Thyroid gland (tissue), 4 donors: ENCODE data around the gene GPC1. TPM values are rescaled to one million over a fixed set of nuclear protein-coding genes. Genes with fewer than 3 reads are reported as not detected.

Experiments
- DNase-seq, 2 donors: peaks; one replicate each; pipeline ENCODE4 v3.0.0-alpha.2; 2019
- H3K27ac ChIP-seq, 3 donors: fragments of 200-600 bp; sonication (generic); 1 replicate in 2 of 3; 2 replicates in 1 of 3; pipeline ENCODE4 v1.5.1; 2016 to 2019; ENCODE audit warnings: mild to moderate bottlenecking in 1 of 3, moderate library complexity in 1 of 3
- H3K27me3 ChIP-seq: fragments of 200-600 bp; sonication (generic); one replicate; pipeline ENCODE4 v1.5.1; 2019
- H3K36me3 ChIP-seq, 2 donors: fragments of 200-600 bp; sonication (generic); one replicate each; pipeline ENCODE4 v1.5.1; 2016 to 2019
- H3K4me1 ChIP-seq, 2 donors: fragments of 200-600 bp; sonication (generic); one replicate each; pipeline ENCODE4 v1.5.1; 2017 to 2019
- H3K4me3 ChIP-seq, 3 donors: fragments of 200-600 bp; sonication (generic); replicated peaks in 1 of 3; 1 replicate in 2 of 3; 2 replicates in 1 of 3; pipeline ENCODE4 v1.5.1; 2016; ENCODE audit warnings: mild to moderate bottlenecking in 1 of 3
- H3K9me3 ChIP-seq: fragments of 200-600 bp; sonication (generic); one replicate; pipeline ENCODE4 v1.5.1; 2017
- POLR2A ChIP-seq, 2 donors: fragments of 450-650 bp; IDR thresholded peaks; one replicate each; pipeline ENCODE4 v1.6.1; 2017; ENCODE audit warnings: antibody characterized with exemption in 2 of 2, mild to moderate bottlenecking in 2 of 2, moderate library complexity in 1 of 2
- WGBS, 2 donors: methylation state at CpG; one replicate each; pipeline ENCODE4 v1.1.5; 2017; 5-methylcytosine and 5-hydroxymethylcytosine counted together
- intact Hi-C: fragments of 100-400 bp; cut with DNase I; formaldehyde crosslinking; loops from one replicate; pipeline ENCODE4 v1.15.1; 2023
- microRNA counts, 2 donors: library from miRNA; unstranded; fragments of <30 nt; microRNA quantifications; one replicate each; lab custom pipeline; 2016 to 2017
- microRNA-seq: library from miRNA; unstranded; fragments of <30 nt; microRNA quantifications from one replicate; pipeline ENCODE4, GENCODE V29; 2016
- small RNA-seq: library from RNA; depleted of rRNA; stranded (forward); fragments of <200 nt; gene quantifications from one replicate; pipeline ENCODE3, GENCODE V24; 2016
- total RNA-seq, 4 donors: library from RNA; depleted of rRNA; stranded (reverse); fragments of >200 nt; gene quantifications; one replicate each; pipeline ENCODE4 v1.2.3, GENCODE V29; 2016
- TF ChIP-seq, protein P1 (sequence below), 6 experiments: fragments of 200-600 bp in 3 of 6; fragments of 450-650 bp in 3 of 6; sonication (generic) in 3 of 6; IDR thresholded peaks; one replicate each; pipeline ENCODE4 v1.5.1; 2016 to 2019; ENCODE audit warnings: antibody characterized with exemption in 6 of 6, mild to moderate bottlenecking in 2 of 6, inconsistent platforms in 1 of 6, moderate library complexity in 1 of 6

The GPC1 gene
- total RNA-seq, 4 donors from 2014 or later = 14.1 to 35.5 (median 26.8) TPM

DNA sequence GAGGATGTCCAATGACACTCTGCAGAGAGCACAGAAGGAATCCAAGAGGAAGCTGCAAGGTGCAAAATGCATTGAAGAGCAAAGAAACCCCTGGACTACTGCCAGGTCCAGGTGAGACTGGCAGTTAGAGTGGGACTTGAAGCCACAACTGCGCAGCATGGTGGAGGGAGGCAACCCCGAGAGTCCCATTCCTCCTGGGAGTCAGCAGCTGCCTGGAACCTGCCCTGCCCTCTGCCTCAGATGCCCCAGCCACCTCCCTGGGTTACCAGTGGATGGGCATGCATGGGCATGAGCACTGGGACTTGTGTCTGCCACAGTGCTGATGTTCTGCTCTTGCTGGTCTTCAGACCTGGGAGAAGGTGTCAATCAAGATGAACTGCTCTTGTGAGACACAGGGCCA, 79.2 kb downstream of the GPC1 start:
- no peak overlapping the region for H3K27ac ChIP-seq
- DNase-seq = no peak
- intact Hi-C loops = no loop called here
- no peaks in the 10 kb centered on the region for H3K27me3 ChIP-seq
- peaks cover 0 to 5% of the 10 kb centered on the region in 2 donors for H3K4me1 ChIP-seq
- TF ChIP-seq, protein P1, sequence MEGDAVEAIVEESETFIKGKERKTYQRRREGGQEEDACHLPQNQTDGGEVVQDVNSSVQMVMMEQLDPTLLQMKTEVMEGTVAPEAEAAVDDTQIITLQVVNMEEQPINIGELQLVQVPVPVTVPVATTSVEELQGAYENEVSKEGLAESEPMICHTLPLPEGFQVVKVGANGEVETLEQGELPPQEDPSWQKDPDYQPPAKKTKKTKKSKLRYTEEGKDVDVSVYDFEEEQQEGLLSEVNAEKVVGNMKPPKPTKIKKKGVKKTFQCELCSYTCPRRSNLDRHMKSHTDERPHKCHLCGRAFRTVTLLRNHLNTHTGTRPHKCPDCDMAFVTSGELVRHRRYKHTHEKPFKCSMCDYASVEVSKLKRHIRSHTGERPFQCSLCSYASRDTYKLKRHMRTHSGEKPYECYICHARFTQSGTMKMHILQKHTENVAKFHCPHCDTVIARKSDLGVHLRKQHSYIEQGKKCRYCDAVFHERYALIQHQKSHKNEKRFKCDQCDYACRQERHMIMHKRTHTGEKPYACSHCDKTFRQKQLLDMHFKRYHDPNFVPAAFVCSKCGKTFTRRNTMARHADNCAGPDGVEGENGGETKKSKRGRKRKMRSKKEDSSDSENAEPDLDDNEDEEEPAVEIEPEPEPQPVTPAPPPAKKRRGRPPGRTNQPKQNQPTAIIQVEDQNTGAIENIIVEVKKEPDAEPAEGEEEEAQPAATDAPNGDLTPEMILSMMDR (IDR thresholded peaks at IDR 0.05) = no peak
- no peaks in the 10 kb centered on the region for H3K9me3 ChIP-seq
- peaks cover 0 to 4% of the 10 kb centered on the region in 2 donors for H3K36me3 ChIP-seq
- H3K4me3 ChIP-seq = no peak overlapping the region
- 86 to 90% methylated on average over 2 of the region's 2 CpGs for WGBS, 2 donors

DNA sequence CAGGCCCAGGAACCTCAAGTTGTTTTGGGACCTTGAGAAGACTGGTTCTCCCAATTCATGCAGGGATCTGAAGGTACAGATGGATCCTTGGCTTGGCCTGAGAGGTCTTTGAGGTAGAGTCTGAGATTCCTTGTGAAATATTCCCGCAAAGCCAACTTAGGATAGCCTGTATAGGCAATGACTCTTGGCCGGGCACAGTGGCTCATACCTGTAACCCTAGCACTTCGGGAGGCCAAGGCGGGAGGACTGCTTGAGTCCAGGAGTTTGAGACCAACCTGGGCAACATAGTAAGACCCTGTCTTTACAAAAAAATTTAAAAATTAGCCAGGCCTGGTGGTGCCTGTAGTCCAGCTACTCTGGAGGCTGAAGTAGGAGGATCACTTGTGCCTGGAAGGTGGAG, 81.9 kb downstream of the GPC1 start:
- no peaks in the 10 kb centered on the region for H3K36me3 ChIP-seq
- no peaks in the 10 kb centered on the region for H3K27me3 ChIP-seq
- peaks cover 0 to 12% of the 10 kb centered on the region in 2 donors for H3K4me1 ChIP-seq
- 95 to 100% methylated on average over 4 of the region's 4 CpGs for WGBS, 2 donors
- no peak for TF ChIP-seq POLR2A (IDR thresholded peaks at IDR 0.05)
- TF ChIP-seq, protein P1 (IDR thresholded peaks at IDR 0.05) = no peak
- no peak overlapping the region for H3K27ac ChIP-seq
- DNase-seq = no peak
- intact Hi-C loops = no loop called here
- no peaks in the 10 kb centered on the region for H3K9me3 ChIP-seq
- H3K4me3 ChIP-seq = no peak overlapping the region

MicroRNA genes within 50 kb of the gene (microRNA counts, 767-probe panel; counts per million panel counts)
- 0 to 650 counts per million in 2 donors for microRNA hsa-miR-149-5p (lab: Ali Mortazavi, UCI)

Small RNAs within 50 kb of the gene (microRNA-seq; reads per million reads assigned to microRNA genes)
- 362 reads per million, percentile 67 among the genes with 10 or more reads in this experiment for gene MIR149

Small RNAs within 50 kb of the gene (small RNA-seq; reads per million reads assigned to genes)
- 0.85 reads per million for gene MIR149

Other genes starting within 250 kb of the GPC1 start
- 10 to 100 TPM; 17.4 to 24.7 (median 21.0) TPM for gene ANKMY1, start 122.3 kb downstream of the GPC1 start, total RNA-seq
- 10 to 100 TPM in 1 of 4 donors, 1 to 10 TPM in 3; 6.6 to 12.5 (median 9.2) TPM for gene DUSP28, start 124.7 kb downstream of the GPC1 start, total RNA-seq
- gene RNPEPL1, start 132.8 kb downstream of the GPC1 start, total RNA-seq = 10 to 100 TPM; 20.0 to 45.5 (median 37.3) TPM
- gene CAPN10, start 151.1 kb downstream of the GPC1 start, total RNA-seq = 10 to 100 TPM; 19.3 to 25.3 (median 21.7) TPM
- gene GPR35, start 189.8 kb downstream of the GPC1 start, total RNA-seq = 1 to 10 TPM in 2 of 4 donors, under 1 TPM in 2; 0.29 to 1.7 (median 1.0) TPM
- gene AQP12B, start 247.2 kb downstream of the GPC1 start, total RNA-seq = under 1 TPM in 1 of 4 donors, not detected in 3; 0.13 TPM